K562 (cell line): ENCODE results near the gene PLA2G4D. TPM values are rescaled to one million over a fixed set of nuclear protein-coding genes. Genes with fewer than 3 reads are reported as not detected.

ENCODE experiments used
- ATAC-seq: fragments of 200-7000 bp; cut with Tn5 transposase; 3 replicates; pipeline ENCODE4 v1.9.1; 2020; ENCODE audit warnings: moderate library complexity
- BruUV-seq: library from RNA; stranded (reverse); fragments of 400-500 nt; replicated peaks from 2 replicates; lab custom pipeline; 2021; lab: Mats Ljungman, UMichigan
- CTCF ChIA-PET: fragments of 300-600 bp; formaldehyde crosslinking; extraction: SDS; loops from one replicate; lab custom pipeline; 2021; ENCODE audit warnings: low intra/inter-chr PET ratio; lab: Yijun Ruan, JAX
- POLR2A ChIA-PET: fragments of 300-600, 350-650 bp; sonication (Branson Sonifier 250); formaldehyde crosslinking; extraction: SDS; loops from one replicate; lab custom pipeline; 2021; ENCODE audit warnings: antibody characterized with exemption, inconsistent platforms; lab: Yijun Ruan, JAX
- DNase-seq, 4 experiments: peaks; one replicate each; pipeline versions ENCODE4 v3.0.0 to v3.0.0-alpha.2; 2011 to 2018; ENCODE audit warnings: low spot score in 3 of 4, mixed read lengths in 3 of 4; ENCODE audit errors: extremely low read depth in 1 of 4
- FAIRE-seq: peaks from 2 replicates; lab custom pipeline; 2011; peaks lifted over from hg19 to GRCh38; lab: Jason Lieb, UNC
- H2AFZ ChIP-seq: 2 replicates; pipeline ENCODE4 v1.6.0; 2011; ENCODE audit warnings: low read depth, low read length, control low read depth, inconsistent platforms
- H3K27ac ChIP-seq: fragments of 200-600 bp; 3 replicates; pipeline ENCODE4 v1.8.0; 2011; ENCODE audit warnings: low read depth, mild to moderate bottlenecking, control low read depth, inconsistent platforms, low read length, moderate library complexity, mixed read lengths; ENCODE audit errors: extremely low read depth
- H3K27me3 ChIP-seq, 2 experiments: fragments of 300-600 bp in 1 of 2; 2 replicates in 1 of 2; 3 replicates in 1 of 2; pipeline versions ENCODE4 v1.6.0 to v1.8.0; 2011; ENCODE audit warnings: inconsistent platforms in 2 of 2, low read length in 2 of 2, mild to moderate bottlenecking in 1 of 2, mixed read lengths in 1 of 2, moderate library complexity in 1 of 2; ENCODE audit not compliant: control insufficient read depth in 2 of 2, insufficient read depth in 2 of 2
- H3K36me3 ChIP-seq: fragments of 300-600 bp; 3 replicates; pipeline ENCODE4 v1.8.0; 2011; ENCODE audit warnings: mild to moderate bottlenecking, low read length, inconsistent platforms; ENCODE audit not compliant: control insufficient read depth, insufficient read depth
- H3K4me1 ChIP-seq, 2 experiments: fragments of 200-600 bp in 1 of 2; replicated peaks in 1 of 2; 2 replicates in 1 of 2; 3 replicates in 1 of 2; pipeline versions ENCODE4 v1.5.1 to v1.8.0; 2011; ENCODE audit warnings: inconsistent platforms in 2 of 2, low read length in 2 of 2, mild to moderate bottlenecking in 1 of 2, mixed read lengths in 1 of 2, moderate library complexity in 1 of 2; ENCODE audit not compliant: control insufficient read depth in 2 of 2, insufficient read depth in 2 of 2
- H3K4me2 ChIP-seq: 2 replicates; pipeline ENCODE4 v1.6.1; 2011; ENCODE audit warnings: low read length, control low read depth, inconsistent platforms, mixed read lengths; ENCODE audit not compliant: insufficient read depth
- H3K4me3 ChIP-seq: fragments of 200-600 bp; sonication (generic), shearing (Covaris generic); 2 replicates; pipeline ENCODE4 v1.5.1; 2016; ENCODE audit warnings: control low read depth, inconsistent platforms
- H3K79me2 ChIP-seq: fragments of 200-600 bp; 3 replicates; pipeline ENCODE4 v1.8.0; 2011; ENCODE audit warnings: low read length, inconsistent platforms; ENCODE audit not compliant: control insufficient read depth, insufficient read depth
- H3K9ac ChIP-seq, 2 experiments: 2 replicates each; pipeline versions ENCODE4 v1.6.0 to v1.6.1; 2011; ENCODE audit warnings: low read depth in 2 of 2, low read length in 2 of 2, control low read depth in 1 of 2, inconsistent platforms in 1 of 2, mild to moderate bottlenecking in 1 of 2, mixed read lengths in 1 of 2; ENCODE audit not compliant: insufficient read depth in 1 of 2
- H3K9me1 ChIP-seq: one replicate; pipeline ENCODE4 v1.6.0; 2011; ENCODE audit warnings: inconsistent platforms, mild to moderate bottlenecking, low read length, moderate library complexity; ENCODE audit not compliant: control insufficient read depth, insufficient read depth
- H3K9me3 ChIP-seq: replicated peaks from 2 replicates; pipeline ENCODE4 v1.5.1; 2011; ENCODE audit warnings: low read depth, low read length, inconsistent platforms; ENCODE audit not compliant: control insufficient read depth, insufficient read depth
- H4K20me1 ChIP-seq: replicated peaks from 2 replicates; pipeline ENCODE4 v1.6.1; 2011; ENCODE audit warnings: low read length, inconsistent platforms, mixed read lengths; ENCODE audit not compliant: control insufficient read depth, insufficient read depth
- CCAR2 ChIP-seq: fragments of 200-400 bp; formaldehyde crosslinking; IDR thresholded peaks from 2 replicates; pipeline ENCODE4 v1.6.1; 2017; ENCODE audit warnings: mild to moderate bottlenecking, low read depth, low read length
- FOXA3 ChIP-seq, 2 experiments: fragments of 450-650 bp in 1 of 2; sonication (generic) in 1 of 2; formaldehyde crosslinking; IDR thresholded peaks in 1 of 2; conservative IDR thresholded peaks in 1 of 2; 2 replicates each; pipeline versions ENCODE4 v1.4.0 to v1.8.0; 2020 to 2022; ENCODE audit warnings: mild to moderate bottlenecking in 2 of 2, missing genetic modification reagents in 1 of 2
- GABPB2 ChIP-seq: fragments of 250-450 bp; sonication (Bioruptor Pico); conservative IDR thresholded peaks from 2 replicates; pipeline ENCODE4 v1.5.1; 2021; ENCODE audit warnings: mild to moderate bottlenecking
- KAT2B ChIP-seq: IDR thresholded peaks from one replicate; pipeline ENCODE4 v1.6.1; 2012; ENCODE audit warnings: low read depth, mild to moderate bottlenecking, control low read depth, inconsistent platforms, low read length, moderate library complexity
- MGA ChIP-seq: fragments of 450-650 bp; IDR thresholded peaks from 2 replicates; pipeline ENCODE4 v1.6.1; 2016; ENCODE audit warnings: mild to moderate bottlenecking, moderate library complexity
- MYNN ChIP-seq, 2 experiments: sonication (generic); formaldehyde crosslinking in 1 of 2; IDR thresholded peaks; 2 replicates each; pipeline versions ENCODE4 v1.5.0 to v1.6.1; 2016 to 2020; ENCODE audit warnings: antibody characterized with exemption in 1 of 2, missing genetic modification reagents in 1 of 2
- NELFE ChIP-seq: IDR thresholded peaks from 2 replicates; pipeline ENCODE4 v1.6.1; 2011; ENCODE audit warnings: mild to moderate bottlenecking; ENCODE audit not compliant: insufficient read depth, insufficient read length
- ZFP1 ChIP-seq: fragments of 450-650 bp; formaldehyde crosslinking; IDR thresholded peaks from 2 replicates; pipeline ENCODE4 v1.4.0; 2020; ENCODE audit warnings: mild to moderate bottlenecking, mixed read lengths
- ZNF785 ChIP-seq: fragments of 250-450 bp; sonication (Bioruptor Pico); IDR thresholded peaks from 2 replicates; pipeline ENCODE4 v1.4.0; 2020; ENCODE audit warnings: mild to moderate bottlenecking
- WGBS: fragments of 100-300 bp; shearing (Covaris generic); methylation state at CpG from one replicate; pipeline ENCODE4 v1.1.6; 2016; ENCODE audit warnings: low coverage, mixed read lengths; ENCODE audit not compliant: insufficient coverage; ENCODE audit errors: missing lambda C conversion rate; 5-methylcytosine and 5-hydroxymethylcytosine counted together
- in situ Hi-C: fragments of 300-500 bp; cut with MboI; formaldehyde crosslinking; loops from 4 replicates; pipeline ENCODE4 v1.15.0; 2018; ENCODE audit warnings: inconsistent platforms, mixed read lengths
- intact Hi-C: fragments of 100-400 bp; cut with micrococcal nuclease; formaldehyde crosslinking; loops from 2 replicates; pipeline ENCODE4 v1.14.2; 2022
- polyA plus RNA-seq, 8 experiments: library from polyadenylated mRNA; depleted of rRNA in 4 of 8; stranded (reverse) in 5 of 8; unstranded in 3 of 8; fragments of >200 nt; fragmentation: Nextera tagmentation in 2 of 8; fragmentation: Illumina TruSeq in 1 of 8; extraction: Ambion mirVana in 2 of 8; extraction: Trizol in 1 of 8; gene quantifications; 2 replicates each; pipeline versions ENCODE4 v1.2.1 to v1.2.3, GENCODE V29; 2011 to 2014; ENCODE audit warnings: inconsistent platforms in 1 of 8, missing spikeins in 1 of 8
- total RNA-seq, 7 experiments: library from RNA; depleted of rRNA in 6 of 7; stranded (reverse); fragments of >200 nt in 6 of 7; fragmentation: Illumina TruSeq in 2 of 7; extraction: Trizol in 2 of 7; gene quantifications; 2 replicates each; pipeline versions ENCODE4 v1.2.1 to v1.2.3, GENCODE V29; 2011 to 2021; ENCODE audit warnings: low replicate concordance in 1 of 7

PLA2G4D gene
- total and polyA plus RNA-seq, 9 of the 15 experiments (the other 6 are each of a cell fraction or from before 2014, with no cell fraction given), result 0.04 TPM; not detected in 8

GRCh38 chr15:42118650-42119445, 24.5 kb upstream of the PLA2G4D start:
- Histone ChIP-seq H3K27me3 (peaks cover 14 to 37% of the 10 kb centered on the region in 2 experiments; a peak in 4 of 5 replicates), H3K4me3 (no peak overlapping the region), H3K4me1 (no peaks in the 10 kb centered on the region), H3K9me3 (no peaks in the 10 kb centered on the region), H3K27ac (no peak overlapping the region), H3K79me2 (no peaks in the 10 kb centered on the region), H2AFZ (peak overlapping the region; percentile 14; the same call in 1 of the 2 replicates), H4K20me1 (0 out of 2 replicates have a peak, but pooled peaks cover 2% of the 10 kb centered on the region), H3K4me2 (no peak overlapping the region; the same call in 1 of the 2 replicates), H3K9ac (no peak overlapping the region), H3K36me3 (no peaks in the 10 kb centered on the region), H3K9me1 (no peaks in the 10 kb centered on the region)
- POLR2A ChIA-PET, result interaction anchor here (0.8 to 1.2 kb wide), 3 partner anchors 11 to 14 kb away, joined by 3 to 5 read pairs (median 3); no protein-coding TSS in a partner anchor
- ATAC-seq (peak; percentile 70), FAIRE-seq (peak; percentile 65), DNase-seq (peak in 1 of 4 experiments; percentile 23)
- in situ Hi-C loops (no loop called here), intact Hi-C loops (no loop called here)
- CTCF ChIA-PET, result no interaction called here
- 1% methylated on average over 10 of the region's 10 CpGs for WGBS
- no TSS peak for BruUV-seq
- TF ChIP-seq MYNN (IDR thresholded peaks at IDR 0.05) (peak; percentile 100), MYNN (CRISPR knock-in tag; IDR thresholded peaks at IDR 0.05) (peak; percentile 97), ZFP1 (no peak), KAT2B (no peak), FOXA3 (CRISPR knock-in tag; conservative IDR thresholded peaks at IDR 0.05 in 1 of 2, IDR thresholded peaks at IDR 0.05 in 1 of 2) (0 out of 4 replicates have a peak, but pooled peaks of 1 of the 2 experiments have one; percentile 26), NELFE (no peak), CCAR2 (no peak), ZNF785 (CRISPR knock-in tag) (no peak), GABPB2 (CRISPR knock-in tag) (no peak), MGA (no peak)
